NCI-H146 treated with DMSO at 0.1 percent for 48 hours (cell line): Measurements from ENCODE around the gene NOL4L.
"Not testable (repeated sequence)": the region's sequence is repeated elsewhere in the genome, so short reads cannot be mapped to it uniquely, and the experiment has no call there.

Source experiments
- DNase-seq: peaks from one replicate; lab custom pipeline; 2025; ENCODE audit not compliant: unreplicated experiment; lab: John Stamatoyannopoulos, UW

The NOL4L gene

GRCh38 chr20:32511358-32512046 is 73.6 kb downstream of the NOL4L start:
- no peak for DNase-seq

DNA sequence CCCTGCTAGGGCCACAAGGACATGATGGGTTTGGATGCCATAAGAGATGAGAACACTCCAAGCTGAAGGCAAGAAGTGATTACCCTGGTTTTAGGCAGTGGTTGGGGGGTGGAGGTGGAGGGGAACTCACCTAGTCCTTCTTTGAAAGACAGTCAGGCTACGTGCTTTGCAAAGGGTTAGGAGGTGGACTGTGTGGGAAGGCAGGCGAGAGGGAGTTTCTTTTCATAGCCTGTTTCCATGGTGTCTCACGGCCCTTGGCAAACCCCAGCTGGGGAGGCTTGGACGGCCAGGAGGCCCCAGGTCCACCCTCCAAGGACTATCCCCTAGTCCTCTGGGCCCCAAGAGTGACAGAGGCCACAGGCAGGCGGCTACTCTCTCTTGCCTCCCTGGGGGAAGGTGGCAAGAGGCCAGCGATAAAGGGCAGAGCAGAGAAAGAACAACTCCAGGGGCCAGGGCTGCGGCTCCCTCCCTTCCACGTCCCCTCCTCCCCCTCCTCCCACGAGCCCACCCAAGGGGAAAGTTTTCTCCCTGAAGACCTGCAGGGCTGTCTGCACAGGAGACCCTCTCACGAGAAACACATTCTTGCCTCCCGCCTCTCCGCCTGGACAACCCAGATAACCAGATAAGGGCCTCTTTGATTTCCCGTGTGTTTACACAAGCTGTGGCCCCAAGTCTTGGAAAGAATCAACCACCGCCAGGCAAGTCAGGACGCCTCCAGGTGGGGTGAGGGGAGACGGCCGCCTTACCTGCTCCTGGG is 74.4 kb downstream of the NOL4L start:
- peak; percentile 28 for DNase-seq

DNA sequence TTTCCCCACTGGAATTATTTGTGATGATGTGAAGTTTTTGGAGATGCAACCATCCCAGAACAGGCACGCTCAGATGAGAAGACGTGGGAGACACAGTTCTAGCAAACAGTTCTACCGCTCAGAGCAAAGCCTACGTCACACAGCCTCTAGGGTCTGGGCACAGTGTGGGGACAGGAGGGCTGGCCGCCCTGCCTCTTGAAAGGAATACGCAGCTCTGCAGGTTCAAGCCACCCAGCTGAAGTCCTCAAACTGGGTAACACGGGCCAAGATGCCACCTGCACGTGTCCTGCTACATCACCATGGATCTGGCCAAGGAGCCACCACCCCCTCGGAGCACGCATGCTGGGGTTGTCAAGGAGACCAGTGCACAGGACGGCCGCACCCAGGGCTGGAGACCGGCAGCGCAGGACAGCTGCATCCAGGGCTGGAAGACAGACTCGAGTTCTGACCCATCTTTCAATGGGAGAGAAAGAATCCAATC is 75.0 kb downstream of the NOL4L start:
- no peak for DNase-seq

- DNase-seq, result peak; percentile 94
Observed at GRCh38 chr20:32509639-32510066, 75.5 kb downstream of the NOL4L start.

GRCh38 chr20:32508775-32509119 is 76.4 kb downstream of the NOL4L start:
- DNase-seq, result no peak

DNA sequence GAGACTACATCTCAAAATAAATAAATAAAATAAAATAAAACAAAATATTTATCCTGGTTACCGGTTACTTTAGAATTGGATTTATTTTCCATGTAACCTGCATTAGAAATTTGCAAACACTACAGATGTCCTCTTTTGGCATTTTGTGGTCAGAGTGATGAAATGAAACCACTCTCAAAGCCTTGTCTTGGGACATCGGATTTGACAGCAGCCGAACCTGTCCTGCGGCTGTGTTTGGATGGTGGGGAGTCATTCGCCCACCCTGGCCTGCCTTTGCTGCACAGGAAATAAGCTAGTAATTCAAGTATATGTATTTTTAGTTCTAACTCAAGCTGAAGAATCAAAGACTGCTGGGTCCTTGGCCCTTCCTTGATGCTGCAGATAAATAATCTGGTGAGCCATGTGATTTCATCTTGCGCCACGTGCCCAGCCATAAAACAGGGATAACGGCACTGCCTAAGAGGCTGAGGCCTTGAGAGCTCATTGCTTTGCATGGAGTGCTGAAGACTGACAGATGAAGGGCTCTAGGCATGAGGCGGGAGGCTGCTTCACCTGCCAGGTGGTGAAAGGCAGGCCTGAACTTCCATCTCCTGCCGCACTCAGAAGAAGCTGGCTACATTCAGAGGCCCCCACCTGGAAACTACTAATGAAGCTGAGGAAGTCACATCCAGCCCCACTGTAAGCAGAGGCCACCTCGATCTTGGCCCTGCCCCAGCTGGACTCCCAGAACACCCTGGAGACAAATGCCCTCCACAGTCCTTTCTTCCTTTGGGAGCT is 76.9 kb downstream of the NOL4L start:
- DNase-seq, result no peak

GRCh38 chr20:32506721-32507120 is 78.4 kb downstream of the NOL4L start:
- DNase-seq, result no peak

DNA sequence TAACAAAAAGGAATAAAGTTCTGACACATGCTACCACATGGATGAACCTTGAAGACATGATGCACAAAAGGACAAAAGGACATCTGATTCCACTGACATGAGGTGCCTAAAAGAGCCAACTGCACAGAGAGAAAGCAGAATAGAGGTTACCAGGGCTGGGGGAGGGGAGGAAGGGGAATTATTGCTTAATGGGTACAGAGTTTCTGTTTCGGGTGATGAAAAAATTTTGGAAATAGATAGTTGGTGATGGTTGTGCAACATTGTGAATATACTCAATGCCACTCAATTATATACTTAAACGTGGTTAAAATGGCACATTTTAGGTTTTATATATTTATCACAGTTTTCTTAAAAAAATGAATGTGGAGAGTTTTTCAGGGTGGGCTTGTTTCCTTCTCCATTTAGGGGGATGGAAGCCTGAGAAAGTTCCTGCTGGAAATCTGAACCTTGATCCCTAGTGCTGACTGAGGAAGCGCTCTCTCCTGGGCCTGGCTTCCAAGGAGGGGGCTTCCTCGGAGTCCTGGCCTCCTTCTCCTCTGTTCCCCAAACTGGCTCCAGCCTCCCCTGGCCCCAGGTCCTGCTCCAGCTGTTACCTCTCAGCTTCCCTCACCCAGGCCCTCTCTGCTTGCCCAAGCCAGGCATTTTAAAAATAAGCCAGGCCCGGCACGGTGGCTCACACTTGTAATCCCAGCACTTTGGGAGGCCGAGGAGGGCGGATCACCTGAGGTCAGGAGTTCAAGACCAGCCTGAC is 79.2 kb downstream of the NOL4L start:
- no peak for DNase-seq

DNA sequence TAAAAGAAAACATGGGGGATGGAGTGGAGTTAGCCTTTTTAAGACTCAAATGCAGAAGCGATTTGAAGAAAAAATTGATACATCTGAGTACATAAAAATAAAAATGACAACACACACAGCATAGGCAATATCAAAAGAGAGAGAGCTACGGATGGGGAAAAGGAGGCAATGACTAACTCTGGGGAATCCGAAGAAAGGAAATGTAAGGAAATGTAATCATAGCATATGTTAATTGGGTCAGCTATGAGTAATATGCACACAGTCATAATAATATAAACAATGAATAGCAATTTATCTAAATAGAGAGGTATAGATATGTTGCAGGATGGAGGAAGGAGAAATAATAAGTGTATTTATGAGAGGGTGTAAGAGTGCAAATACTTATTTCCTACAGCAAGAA is 83.4 kb downstream of the NOL4L start:
- DNase-seq, result no peak

DNA sequence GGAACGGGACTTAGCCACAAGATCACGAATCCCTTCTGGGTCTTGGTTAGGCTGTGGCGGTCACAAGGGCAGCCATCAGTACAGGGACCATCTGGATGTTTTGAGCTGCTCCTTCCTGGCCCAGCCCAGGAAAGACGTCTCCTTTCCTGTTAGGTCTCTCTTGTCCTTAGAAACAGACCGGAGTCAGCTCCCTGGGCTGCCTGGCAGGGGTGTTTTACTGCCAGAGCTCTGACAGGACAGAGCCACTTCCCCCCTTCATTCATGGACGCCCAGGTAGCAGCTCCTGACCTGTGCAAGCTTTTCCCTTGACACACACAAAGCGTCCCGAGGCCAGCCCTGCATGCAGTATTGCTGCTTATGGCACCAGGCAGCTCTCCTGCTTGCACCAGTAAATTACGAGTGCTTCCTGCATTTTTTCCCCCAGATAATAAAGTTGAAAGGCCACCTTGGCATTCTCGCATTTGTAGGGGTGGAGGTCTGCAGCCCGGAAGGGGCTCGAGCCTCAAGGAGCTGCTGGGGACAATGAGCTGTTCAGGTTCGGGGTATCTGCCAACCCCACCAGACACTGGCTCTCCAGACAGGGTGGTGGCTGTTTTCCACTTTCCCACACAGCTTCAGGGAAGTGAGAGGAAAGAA is 87.4 kb downstream of the NOL4L start:
- DNase-seq, result no peak

- peak; percentile 56 for DNase-seq
Observed at GRCh38 chr20:32496811-32497533, 88.2 kb downstream of the NOL4L start.

DNA sequence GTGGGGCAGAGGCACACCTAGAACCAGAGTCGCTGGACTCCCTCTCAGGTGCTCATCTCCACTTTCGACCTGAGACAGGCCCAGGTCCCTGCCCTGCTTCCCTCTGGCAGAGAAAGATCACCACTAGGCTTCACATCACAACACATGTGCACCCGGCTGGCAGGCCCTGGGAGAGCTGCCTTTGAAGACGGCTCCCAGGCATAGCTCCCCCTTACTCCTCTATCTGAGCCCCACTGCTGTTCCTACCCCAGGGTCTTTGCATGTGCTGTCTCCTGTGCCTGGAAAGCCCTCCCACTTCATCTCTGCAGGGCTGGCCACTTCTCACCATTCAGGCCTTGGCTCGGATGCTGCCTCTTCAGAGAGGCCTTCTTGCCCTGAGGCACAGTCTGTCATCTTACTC is 89.2 kb downstream of the NOL4L start:
- DNase-seq, result no peak

- no peak for DNase-seq
Observed at GRCh38 chr20:32495217-32495565, 89.9 kb downstream of the NOL4L start.

GRCh38 chr20:32494483-32495216 is 90.5 kb downstream of the NOL4L start:
- DNase-seq, result no peak

GRCh38 chr20:32493356-32493755 is 91.8 kb downstream of the NOL4L start:
- DNase-seq, result no peak

DNA sequence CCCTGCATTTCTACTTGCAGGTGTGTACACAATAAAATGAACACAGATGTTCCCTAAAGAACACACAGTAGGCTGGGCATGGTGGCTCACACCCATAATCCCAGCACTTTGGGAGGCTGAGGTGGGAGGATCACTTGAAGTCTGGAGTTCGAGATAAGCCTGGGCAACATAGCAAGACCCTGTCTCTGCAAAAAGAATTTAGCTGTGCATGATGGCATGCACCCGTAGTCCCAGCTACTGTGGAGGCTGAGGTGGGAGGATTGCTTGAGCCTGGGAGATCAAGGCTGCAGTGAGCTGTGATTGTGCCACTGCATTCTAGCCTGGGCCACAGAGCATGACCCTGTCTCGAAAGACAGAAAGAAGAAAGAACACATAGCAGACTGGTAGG is 93.4 kb downstream of the NOL4L start:
- DNase-seq, result not testable (repeated sequence)

GRCh38 chr20:32490942-32491763 is 94.0 kb downstream of the NOL4L start:
- DNase-seq, result no peak

GRCh38 chr20:32488066-32488838 is 96.9 kb downstream of the NOL4L start:
- no peak for DNase-seq
